Measurements from ENCODE around the gene MCIDAS. TPM values are rescaled to one million over a fixed set of nuclear protein-coding genes. Genes with fewer than 3 reads are reported as not detected.

Gene MCIDAS
- not detected for polyA plus RNA-seq (ENCODE audit: insufficient read length in 10 of 10)
- long read RNA-seq, donor 1: 0 reads
- long read RNA-seq, donor 2: 0 reads
- long read RNA-seq, donor 3: 0 reads
- long read RNA-seq, donor 4: 0 reads
- long read RNA-seq, donor 5: 0 reads
- long read RNA-seq, donor 6: 0 reads
- long read RNA-seq, donor 7: 0 reads
- long read RNA-seq, donor 8: 0 reads
- long read RNA-seq, donor 9: 0 reads

DNA sequence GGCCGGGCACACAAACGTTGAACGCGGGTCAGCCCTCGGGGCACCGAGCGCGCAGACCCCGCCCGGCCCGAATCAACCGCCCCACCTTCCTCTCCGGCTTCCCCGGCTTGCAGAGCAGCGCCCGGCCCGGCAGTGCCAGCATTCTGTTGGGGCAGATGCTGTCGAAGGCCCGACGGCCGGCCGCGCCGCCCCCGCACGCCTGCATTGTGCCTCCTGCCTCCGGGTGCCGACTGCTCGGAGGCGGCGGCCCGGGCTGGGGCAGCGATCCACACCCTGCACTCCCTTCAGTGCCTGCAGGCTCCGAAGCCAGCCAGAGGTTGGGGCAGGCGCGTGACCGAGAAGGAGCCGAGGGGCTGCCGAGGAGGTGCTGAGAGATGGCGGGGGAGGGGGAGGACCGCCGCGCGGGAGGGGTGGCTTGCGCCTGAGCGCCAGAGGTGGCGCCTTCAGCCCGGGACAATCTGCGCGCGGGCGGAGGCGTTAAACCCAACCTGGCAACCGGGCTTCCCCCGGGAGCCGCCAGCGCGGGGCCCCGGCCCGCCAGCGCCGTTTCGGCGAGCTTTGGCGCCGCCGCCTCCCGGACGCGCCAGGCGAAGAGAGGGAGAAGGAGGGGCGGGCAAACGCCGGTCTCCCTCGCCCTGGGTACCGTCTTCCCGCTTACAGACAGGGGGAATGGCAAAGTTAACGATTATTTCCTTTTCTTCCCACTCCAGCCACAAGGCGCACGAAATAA is at the start of gene MCIDAS:
Gene MCIDAS, minus strand, starts transcription at position 382 of the 730 bp plus-strand sequence. Its CDS starts 177 bp downstream, at position 205.
- DNase-seq: peak in 1 of 3 donors; percentile 66

DNA sequence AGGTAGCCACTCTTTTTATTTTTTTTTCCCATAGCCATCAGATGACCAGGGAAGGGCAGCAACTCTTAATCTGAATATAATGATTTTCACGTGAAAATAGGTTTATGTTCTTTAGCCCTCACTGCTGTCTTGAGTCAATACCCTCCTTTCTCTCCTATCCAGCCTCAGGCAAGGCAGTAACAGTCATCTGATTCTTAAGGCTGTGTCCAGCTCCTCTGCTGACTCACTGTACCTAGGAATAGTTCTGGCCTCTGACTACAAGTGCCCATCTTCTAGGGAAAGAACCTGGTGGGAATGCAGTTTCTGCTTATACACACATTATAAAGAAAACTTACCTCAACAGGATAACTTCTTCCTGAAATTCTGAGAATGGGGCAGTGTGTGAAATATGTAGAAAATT is 49.7 kb upstream of the MCIDAS start:
- DNase-seq: no peak

DNA sequence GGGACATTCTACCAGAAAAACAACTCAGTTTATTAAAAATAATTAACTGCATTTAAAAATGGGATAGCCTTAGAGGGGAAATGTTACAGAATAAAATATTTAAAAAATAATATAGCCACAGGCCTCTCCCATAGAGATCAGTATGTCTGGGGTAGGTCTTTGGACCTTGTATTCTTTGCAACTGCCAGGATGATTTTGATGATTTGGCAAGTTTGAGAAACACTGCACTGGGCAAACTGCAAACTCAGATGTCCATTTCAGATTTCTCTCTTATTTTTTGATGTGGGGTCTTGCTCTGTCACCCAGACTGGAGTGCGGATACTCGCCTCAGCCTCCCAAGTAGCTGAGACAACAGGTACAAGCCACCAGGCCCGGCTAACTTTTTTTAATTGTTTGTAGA is 31.2 kb upstream of the MCIDAS start:
- no peak for DNase-seq

DNA sequence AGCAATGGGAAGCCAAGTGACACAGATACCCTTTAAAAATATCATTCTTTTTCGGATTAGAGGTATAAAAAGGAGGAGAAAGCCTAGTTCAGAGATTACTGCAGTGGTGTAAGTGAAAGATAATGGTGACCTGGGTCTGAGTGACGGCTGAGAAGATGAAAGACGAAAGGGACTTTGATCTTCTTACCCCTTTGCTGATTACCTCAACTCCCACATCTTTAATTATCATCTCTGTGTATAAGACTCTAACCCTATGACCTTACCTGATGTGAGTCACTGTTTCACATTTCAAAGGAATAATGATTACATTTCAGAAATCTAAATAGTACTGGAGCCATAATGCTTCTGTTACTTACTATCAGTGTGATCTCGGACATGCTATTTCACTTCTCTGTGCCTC is 27.7 kb upstream of the MCIDAS start:
- DNase-seq: no peak

DNA sequence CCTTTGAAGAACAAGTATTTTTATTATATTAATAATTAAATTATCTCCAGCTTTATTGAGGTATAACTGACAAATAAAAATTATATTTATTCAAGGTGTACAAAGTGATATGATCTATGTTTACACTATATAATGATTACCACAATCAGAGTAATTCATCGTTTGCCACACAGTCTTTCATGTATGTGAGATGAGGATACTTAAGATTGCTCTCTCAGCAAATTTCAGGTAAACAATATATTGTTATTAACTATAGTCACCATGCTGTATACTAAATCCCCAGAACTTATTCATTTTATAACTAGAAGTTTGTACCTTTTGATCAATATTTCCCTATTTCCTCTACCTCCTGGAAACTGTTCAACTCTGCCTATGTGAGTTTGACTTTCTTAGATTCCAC is 22.9 kb upstream of the MCIDAS start:
- no peak for DNase-seq

DNA sequence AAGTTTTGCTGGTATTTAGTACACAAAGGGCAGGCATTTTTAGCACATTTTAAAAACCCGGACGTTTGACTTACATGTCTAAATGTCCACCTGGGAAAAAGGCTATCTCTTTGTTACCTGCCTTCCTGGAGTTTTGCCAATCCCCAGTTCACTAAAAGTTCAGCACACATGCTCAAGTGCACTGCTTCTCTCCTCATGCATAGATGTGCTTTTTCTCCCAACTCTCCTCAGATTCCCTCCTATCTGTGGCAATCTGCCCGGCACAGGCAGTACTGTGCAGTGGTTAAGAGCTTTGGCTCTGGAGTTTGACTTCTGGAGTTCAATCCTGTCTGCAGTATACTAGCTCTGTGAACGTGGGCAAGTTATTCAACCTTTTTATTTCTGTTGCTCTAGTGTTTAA is 14.6 kb upstream of the MCIDAS start:
- DNase-seq: no peak

DNA sequence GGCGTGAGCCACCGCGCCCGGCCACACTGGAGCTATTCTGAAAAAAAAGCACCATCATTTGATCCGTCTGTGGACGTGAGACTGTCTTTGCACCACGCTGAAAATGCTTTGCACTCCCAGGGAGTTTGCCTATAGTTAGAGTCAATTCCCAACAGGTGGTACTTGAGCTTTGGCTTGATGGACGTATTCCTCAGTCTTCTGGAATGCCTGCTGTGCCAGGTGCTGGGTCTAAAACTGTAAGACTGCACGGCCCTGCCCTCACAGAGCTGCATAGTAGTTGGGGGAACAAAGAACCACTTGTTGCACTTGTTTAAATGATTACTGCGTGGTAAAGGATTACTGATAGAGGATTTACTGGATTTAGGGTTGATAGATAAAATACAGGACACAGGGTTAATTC is 9.7 kb upstream of the MCIDAS start:
- no peak for DNase-seq

DNA sequence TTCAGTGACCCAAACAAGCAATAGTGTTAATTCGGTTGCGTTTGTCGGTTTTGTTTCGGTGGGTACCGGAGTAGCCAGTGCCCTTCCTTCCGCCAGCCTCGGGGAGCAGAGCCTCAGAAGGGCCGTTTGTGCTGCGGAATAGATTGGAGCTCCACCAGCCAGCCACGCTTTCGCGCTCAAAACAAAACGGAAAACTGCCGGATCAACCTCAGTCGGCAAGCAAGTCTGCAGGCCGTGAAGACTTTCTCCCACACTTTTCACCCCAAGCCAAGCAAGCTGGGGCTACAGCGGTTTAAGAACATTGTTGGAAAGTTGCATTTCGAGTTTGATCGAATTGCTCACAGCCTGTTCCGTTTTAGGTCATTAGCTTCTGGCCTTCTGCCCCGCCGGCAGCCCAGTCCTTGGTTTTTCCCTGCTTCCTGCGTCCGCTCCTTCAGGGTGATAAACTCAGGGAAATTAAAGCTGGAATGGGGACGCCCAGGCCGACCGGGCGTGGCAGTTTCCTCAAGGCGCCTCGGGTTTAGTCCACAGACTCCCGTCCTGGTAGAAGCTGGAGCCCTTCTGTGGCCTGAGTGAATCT is 7.1 kb upstream of the MCIDAS start:
- peak in 1 of 3 donors; percentile 68 for DNase-seq

DNA sequence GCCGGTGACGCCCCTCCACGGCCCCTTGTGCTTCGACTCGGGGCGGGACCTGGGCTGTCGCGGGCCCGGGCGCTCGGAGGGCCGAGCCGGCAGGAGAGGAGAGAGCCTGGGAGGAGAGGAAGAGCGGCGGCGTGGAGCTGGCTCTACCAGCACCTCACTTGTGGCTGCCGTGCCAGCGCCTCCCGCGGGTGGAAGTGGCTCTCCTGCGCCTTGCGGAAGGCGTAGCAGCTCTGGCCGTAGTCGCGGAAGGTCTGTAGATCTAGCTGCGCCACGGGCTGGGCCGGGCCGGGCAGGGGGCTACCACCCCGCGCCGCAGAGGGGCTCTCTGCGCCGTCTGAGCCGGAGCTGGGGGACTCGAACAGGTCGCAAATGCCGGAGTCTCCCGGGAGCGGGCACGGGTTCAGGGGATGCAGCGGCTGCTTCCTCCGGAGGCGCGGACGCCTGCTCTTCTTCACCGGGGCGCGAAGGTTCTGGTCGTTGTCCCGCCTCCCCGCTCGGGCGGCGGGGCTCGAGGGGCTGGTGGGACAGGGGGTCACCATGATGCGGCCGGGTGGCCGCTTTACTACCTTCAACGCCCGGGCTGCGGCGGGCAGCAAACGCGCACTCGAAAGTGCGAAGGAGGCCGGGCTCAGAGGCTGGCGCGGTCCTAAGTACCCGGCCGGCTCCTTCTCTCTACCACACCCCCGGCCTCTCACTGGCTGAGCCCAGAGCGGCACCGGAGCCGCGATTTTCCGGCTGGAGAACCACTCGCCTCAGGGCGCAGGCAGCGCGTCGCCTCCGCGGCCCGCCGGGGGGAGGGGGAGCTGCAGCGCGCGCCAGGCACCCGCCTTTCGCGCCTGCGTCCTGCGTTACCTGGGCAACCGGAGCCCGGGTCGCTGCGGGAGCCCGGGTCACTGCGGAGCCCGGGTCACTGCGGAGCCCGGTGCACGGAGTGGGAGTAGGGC is 6.1 kb upstream of the MCIDAS start, which contains the start of gene CCNO:
Gene CCNO, minus strand, starts transcription at position 624 of the 944 bp plus-strand sequence. Its CDS starts 85 bp downstream, at position 539.
- DNase-seq: peak in 2 of 3 donors; percentile 69 to 81

DNA sequence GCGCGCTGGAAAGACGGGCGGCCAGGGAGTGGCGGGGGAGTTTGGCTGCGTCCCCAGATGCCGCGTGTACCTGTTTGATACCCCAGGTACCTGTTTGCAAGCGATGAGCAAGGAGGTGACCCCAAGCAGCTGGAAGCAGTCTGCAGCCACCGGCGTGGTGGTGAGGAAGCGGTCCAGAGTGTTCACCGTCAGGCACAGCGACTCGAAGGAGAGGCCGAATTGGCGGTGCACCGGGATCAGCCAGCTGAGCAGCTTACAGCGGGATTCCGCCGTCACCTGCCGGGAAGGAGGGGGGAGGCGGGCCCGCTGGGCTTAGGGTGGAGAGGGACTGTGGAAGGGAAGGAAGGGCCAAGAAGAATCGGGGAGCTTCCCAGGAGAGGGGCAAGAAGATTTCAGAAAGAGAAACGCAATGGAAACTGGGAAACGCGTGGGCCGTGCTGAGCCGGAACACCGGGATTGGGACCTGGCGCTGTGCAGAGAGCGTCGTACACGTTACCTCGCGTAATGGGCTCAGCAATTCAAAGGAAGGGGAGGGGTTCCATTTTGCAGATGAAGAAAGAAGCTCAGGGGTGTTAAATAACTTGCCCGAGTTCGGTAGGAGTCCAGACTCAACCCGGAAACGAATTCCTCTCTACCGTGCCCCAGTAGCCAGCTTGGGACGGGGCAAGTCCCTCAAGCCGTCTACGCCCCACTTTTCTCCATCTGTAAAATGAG is 5.3 kb upstream of the MCIDAS start:
- peak in 1 of 3 donors; percentile 71 for DNase-seq

DNA sequence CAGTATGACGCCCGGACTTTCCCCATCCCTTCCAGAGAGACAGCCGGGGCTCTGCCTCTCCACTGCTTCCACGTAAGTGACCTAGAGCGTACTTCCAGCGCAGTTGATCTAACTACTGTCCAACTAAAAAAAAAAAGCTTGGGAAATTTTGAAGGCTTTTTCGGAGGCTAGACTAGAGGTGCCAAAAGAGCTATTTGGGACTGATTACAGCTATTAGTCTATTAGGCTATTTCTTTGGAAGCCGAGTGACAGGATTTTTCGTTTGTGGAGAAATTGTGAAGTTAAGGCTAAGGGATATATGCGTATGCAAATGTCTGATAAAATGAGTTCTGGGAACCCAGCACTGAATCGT is 4.8 kb upstream of the MCIDAS start:
- DNase-seq: peak in 1 of 3 donors; percentile 77

DNA sequence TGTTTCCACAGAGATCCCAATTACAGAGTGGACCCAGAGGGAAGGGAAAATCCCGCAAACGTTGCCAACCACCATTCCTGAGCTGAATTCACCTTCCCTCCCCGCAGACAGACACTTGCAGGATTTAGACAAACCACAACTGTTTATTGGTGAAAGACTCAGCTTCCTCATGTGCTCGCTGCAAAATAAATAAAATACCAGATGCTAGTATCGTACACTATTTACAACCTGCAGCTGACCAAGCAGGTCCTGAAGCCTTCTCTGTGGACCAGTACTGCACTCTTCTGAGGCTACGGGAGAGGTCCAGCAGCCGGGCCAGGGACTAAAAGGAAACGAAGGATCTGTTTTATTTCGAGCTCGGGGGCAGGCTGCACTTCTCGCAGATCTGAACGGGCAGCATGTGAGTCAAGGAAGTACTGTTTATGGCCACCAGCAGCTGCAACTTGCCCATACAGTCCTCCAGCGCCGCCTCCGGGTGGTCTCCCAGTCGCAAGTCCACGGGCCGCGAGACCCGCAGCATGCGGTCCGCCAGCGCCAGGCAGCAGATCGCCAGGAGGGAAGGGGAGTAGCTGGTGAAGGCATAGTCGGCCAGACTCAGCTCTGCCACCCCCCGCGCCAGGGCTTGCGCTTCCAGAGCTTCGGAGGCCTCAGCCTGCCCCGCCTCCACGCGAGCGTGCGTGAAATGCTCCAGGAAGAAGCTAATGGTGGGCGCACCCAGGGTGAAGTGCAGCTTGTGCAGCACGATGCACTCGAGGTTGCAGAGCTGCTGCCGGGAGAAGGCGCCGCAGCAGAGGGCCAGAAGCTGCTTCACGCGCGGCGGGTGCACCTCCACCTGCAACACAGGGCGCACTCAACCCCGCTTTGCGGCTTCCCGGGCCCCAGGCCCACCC is 4.2 kb upstream of the MCIDAS start:
- DNase-seq: peak in 1 of 3 donors; percentile 72

DNA sequence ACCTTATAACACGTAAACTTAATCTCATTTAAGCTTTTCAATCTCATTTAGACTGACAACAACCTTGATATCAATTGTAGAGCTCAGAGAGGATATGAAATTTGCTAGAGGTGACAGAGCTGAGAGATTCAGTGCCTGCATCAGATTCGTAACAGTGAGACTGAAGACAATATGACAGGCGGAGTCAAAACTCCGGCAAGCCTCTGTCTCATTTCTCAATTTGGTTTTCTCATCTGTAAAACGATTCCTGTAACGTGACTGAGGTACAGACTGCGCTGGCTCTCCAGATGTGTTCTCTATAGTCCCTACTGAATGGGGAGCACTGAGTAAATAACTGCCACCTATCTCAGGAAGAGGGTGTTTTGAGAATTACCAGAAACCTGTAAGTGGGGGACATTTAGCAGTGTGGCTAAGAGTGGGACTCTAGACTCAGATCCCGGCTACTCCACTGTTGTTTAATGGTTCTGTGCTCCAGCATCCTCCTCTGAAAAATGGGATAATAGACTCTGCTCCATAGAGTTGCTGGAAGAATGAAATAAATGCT is 3.0 kb upstream of the MCIDAS start:
- DNase-seq: no peak

DNA sequence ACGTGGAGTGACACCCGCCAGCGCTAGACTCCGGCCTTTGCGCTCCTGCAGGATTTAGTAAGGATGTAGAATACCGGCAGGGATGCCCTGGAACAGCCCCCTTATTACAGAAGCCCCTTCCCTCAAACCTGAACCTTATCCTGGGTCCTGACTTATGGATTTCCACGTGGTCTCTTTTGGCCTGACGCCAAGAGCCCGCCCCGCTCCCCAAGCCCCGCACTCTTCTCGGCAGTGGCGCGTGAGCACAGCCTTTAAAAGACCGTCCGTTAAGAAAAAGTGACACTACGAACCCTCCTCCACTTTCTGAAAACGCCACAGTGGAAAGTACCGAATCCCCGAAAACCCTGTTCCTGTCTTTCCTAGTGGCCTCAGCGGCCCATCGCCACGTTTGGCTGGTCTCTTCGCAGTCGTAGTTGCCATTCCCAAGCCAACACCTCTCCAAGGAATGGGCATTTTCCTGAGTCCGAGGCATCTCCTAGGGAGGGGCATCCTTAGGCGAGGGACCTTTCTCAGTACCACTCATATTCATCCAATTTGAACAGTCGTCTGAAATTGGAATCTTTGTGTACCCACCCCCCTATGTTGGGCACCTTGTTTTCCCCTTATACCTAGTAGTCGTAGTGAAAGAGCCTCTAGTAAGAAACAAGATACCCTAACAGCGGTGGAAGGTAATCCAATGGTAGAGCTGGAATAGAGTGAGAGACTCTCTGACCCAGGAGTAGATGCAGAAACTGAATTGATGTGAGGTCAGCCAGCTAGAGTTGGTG is 732 bp upstream of the MCIDAS start:
- no peak for DNase-seq

DNA sequence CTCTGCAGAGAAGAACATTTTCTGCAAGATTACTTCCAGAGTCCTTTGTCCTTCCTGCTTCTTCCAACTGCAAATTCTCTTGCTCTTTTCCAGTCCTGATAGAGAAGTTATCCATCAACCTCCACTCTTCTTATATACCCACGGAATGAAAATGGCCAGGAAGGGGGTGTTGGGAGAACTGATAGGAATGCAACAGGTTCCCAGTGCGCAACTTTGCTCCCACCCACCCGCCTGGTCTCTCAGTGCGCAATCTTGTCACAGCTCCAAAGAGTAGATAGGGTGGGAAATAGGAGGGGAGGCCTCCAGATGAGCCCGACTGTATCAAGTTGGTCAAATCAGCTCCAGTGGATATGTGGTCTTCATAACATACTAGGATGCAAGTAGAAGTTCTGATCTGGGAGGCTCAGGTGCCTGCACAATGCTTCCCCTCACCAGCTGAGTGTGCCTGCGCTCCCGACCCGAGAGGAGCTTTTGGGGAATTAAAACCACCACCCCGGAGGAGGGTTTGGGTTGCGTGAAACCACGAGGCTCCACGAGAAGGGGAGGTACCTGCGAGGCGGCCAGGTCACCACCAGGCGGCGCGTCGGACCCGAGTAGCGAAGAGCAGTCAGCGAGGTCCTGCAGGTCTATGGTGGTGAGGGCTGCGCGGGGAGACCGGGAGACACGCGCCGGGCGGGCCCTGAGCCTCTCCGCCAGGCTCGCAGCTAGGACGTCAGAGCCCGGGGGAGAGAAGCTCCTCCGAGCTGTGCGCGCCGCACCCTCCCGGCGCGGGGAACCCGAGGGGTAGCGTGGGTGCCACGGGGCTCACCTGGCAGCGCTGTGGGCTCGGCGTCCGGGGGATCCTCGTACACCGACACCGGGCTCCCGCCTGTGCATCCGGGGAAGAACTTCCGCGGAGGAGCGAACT is 835 bp downstream of the MCIDAS start:
- peak in 1 of 3 donors; percentile 78 for DNase-seq

DNA sequence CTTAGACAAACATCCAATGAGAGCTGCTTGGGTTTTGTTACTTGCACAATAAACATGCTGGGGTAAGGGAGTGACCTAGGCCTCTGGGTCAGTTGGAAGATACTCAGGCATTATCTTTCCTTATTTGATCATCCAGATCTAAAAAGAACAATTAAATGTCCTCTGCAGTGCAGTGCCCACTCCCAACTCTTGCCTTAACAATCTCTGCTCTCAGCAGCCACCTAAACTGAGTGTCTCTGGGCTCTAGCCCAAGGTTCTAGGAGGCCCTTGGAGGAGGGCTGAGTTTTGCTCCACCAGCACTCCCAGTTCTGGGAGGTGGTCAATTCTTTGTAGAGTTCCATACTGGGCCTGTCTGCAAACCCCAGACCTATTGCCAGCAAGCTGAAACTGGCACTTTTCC is 1.8 kb downstream of the MCIDAS start:
- DNase-seq: no peak

DNA sequence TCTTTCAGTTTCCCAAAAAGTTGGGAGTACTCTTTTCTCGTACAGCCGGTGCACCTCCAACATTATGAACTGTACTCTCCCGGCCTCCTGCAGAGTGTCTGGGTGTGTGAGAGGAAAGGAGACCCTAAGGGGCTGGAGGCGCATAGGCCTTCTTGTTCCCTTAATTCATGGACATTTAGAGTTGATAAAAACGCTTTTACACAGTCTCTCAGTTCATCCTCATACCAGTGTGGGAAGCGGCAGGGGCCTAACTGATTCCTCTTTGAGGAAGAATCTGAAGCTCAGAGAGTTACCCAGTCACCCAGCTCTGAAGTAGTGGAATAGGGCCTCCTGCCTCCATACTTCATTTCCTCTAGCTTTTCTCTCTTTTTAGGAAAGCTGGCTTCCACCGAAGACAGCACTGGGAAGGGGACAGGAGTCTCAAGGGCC is 3.3 kb downstream of the MCIDAS start:
- no peak for DNase-seq
